ENCODE data around the gene NOPCHAP1. TPM values are rescaled to one million over a fixed set of nuclear protein-coding genes. Genes with fewer than 3 reads are reported as not detected.
"Not testable (repeated sequence)": the region's sequence is repeated elsewhere in the genome, so short reads cannot be mapped to it uniquely, and the experiment has no call there.

Gene NOPCHAP1
- polyA plus RNA-seq, 3 donors: 11.0 to 15.0 (median 12.3) TPM

- DNase-seq (ENCODE audit: low read depth in 3 of 3, low spot score in 2 of 3): no peak
Observed at GRCh38 chr12:104964167-104964855, 21.8 kb upstream of the NOPCHAP1 start.

DNA sequence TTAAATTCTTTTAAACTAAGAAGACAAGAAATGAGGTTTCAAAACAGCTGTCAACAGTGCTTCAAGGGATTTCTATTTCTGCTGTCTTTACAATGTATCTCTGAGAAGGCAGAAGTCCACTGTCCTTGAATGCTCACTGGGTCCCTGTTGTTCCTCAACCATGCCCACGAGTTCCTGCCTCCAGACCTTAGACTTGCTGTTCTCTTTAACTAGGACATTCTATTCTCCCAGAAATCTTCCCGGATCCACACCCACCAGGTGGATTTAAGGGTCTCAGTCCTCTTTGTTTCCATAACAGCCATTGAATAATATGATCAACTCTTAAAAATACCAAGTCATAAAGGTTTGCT is 21.3 kb upstream of the NOPCHAP1 start:
- DNase-seq (ENCODE audit: low read depth in 3 of 3, low spot score in 2 of 3): no peak

DNA sequence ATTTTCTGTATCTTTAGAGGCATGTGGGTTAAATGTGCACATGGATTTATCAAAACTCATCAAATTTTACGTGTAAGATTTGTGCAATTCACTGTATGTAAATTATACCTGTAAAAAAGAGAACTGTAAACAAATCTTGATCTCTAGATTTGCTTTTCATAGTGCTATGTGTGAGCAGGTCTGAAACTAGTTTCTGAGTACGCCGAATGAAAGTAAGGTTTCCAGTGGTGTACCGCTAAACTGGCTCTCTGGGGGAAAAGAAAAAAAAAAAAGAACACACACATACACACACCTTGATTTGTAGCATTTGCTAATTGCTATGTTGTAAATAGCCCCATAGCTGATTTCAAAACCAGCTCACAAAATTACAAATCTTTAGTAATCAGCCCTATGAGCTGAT is 19.4 kb upstream of the NOPCHAP1 start:
- DNase-seq (ENCODE audit: low read depth in 3 of 3, low spot score in 2 of 3): no peak

GRCh38 chr12:104969343-104969742 is 16.8 kb upstream of the NOPCHAP1 start:
- DNase-seq (ENCODE audit: low read depth in 3 of 3, low spot score in 2 of 3): no peak

- no peak for DNase-seq (ENCODE audit: low read depth in 3 of 3, low spot score in 2 of 3)
Observed at GRCh38 chr12:104971306-104971705, 14.8 kb upstream of the NOPCHAP1 start.

DNA sequence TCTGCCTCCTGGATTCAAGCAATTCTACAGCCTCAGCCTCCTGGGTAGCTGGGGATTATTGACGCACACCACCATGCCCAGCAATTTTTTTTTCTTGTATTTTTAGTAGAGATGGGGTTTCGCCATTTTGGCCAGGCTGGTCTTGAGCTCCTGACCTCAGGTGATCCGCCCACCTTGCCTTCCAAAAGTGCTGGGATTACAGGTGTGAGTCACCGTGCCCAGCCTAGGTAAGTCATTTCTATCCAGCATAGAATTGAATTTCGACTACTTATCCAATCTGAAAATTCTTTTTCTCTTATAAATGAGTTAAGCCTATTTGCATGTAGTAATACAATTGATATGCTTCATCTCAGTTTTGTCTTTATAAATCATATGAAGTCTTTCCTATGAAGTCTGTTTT is 12.9 kb upstream of the NOPCHAP1 start:
- DNase-seq (ENCODE audit: low read depth in 3 of 3, low spot score in 2 of 3): no peak

DNA sequence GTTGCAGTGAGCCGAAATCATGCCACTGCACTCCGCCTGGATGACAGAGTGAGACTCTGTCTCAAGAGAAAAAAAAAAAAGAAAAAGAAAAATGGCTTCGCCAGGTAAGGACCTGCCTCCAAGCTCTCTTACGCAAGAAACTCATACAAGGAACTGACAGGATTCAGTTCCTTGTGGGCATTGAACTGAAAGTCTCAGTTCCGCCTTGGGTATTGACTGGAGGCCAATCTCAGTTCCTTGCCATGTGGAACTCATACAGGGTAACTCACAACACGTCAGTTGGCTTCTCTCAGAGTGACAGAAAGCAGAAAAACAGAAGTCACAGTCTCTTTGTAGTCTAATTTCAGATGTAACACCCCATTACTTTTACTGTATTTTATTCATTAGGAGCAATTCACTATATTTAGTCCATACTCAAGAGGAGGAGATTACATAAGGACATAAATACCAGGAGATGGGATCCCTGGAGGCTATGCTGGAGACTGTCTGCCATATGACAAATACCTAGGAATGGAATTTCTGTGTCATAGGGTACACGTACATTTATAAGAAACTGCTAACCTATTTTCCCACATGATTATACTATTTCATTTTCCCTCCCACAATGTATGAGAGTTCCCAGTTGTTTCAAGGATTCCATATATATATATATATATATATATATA is 11.4 kb upstream of the NOPCHAP1 start:
- no peak for DNase-seq (ENCODE audit: low read depth in 3 of 3, low spot score in 2 of 3)

DNA sequence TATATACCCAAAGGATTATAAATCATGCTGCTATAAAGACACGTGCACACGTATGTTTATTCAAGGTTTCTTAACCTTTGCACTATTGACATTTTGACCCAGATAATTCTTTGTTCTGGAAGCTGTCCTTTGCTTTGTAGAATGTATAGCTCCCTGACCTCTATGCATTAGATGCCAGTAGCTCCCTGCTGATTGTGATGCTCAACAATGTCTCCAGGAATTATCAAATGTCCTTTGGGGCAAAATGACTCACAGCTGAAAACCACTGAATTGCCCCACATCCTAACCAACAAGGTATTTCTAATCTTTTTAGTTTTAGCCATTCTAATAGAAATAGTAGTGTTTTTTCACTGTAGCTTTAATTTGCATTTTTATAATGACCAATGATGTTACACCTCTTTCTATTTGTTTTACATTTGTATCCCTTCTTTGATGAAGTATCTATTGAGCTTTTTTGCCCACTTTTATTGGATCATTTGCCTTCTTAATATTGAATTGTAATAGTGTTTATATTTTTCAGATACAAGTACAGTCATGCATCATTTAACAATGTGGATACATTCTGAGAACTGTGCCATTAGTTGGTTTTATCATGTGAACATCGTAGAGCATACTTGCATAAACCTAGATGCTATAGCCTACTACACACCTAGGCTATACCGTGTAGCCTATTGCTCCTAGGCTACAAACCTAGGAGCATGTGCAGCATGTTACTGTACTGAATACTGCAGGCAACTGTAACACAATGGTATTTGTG is 10.4 kb upstream of the NOPCHAP1 start:
- no peak for DNase-seq (ENCODE audit: low read depth in 3 of 3, low spot score in 2 of 3)

DNA sequence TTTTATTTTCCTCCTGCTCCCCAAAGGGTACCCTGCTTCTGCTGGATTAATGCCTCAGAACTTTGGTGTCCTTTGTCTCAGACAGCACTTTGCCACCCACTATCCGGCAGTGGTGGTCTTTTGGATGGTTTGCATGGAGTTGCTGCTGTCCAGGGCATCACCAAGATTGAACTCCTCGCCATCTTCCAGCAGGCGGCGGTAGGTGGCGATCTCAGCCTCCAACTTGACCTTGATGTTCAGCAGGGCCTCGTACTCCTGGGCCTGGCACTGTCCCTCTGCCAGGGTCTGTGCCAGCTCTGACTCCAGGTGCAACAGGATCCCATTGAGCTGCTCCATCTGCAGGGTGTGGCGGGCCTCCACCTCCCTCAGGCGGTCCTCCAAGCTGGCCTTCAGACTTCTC is 9.4 kb upstream of the NOPCHAP1 start:
- no peak for DNase-seq (ENCODE audit: low read depth in 3 of 3, low spot score in 2 of 3)

- DNase-seq (ENCODE audit: low read depth in 3 of 3, low spot score in 2 of 3): not testable (repeated sequence)
Observed at GRCh38 chr12:104977688-104978087, 8.4 kb upstream of the NOPCHAP1 start.

DNA sequence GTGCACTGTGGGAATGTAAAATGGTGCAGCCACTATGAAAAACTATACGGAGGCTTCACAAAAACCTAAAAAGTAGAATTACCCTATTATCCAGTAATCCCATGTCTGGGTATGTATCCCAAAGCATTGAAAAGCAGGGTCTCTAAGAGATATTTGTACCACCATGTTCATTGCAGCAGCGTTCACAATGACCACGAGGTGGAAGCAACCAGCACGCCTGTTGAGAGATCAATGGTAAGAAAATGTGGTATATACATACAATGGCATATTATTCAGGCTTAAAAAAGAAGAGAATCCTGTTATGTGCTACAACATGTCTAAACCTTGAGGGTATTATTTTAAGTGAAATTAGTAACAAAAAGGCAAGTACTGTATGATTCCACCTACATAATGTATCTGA is 910 bp upstream of the NOPCHAP1 start:
- no peak for DNase-seq (ENCODE audit: low read depth in 3 of 3, low spot score in 2 of 3)

- DNase-seq (ENCODE audit: low read depth in 3 of 3, low spot score in 2 of 3): no peak
Observed at GRCh38 chr12:104990950-104991349, 4.8 kb downstream of the NOPCHAP1 start.

GRCh38 chr12:104991565-104992128 is 5.5 kb downstream of the NOPCHAP1 start:
- no peak for DNase-seq (ENCODE audit: low read depth in 3 of 3, low spot score in 2 of 3)

- no peak for DNase-seq (ENCODE audit: low read depth in 3 of 3, low spot score in 2 of 3)
Observed at GRCh38 chr12:104994336-104994735, 8.2 kb downstream of the NOPCHAP1 start.

DNA sequence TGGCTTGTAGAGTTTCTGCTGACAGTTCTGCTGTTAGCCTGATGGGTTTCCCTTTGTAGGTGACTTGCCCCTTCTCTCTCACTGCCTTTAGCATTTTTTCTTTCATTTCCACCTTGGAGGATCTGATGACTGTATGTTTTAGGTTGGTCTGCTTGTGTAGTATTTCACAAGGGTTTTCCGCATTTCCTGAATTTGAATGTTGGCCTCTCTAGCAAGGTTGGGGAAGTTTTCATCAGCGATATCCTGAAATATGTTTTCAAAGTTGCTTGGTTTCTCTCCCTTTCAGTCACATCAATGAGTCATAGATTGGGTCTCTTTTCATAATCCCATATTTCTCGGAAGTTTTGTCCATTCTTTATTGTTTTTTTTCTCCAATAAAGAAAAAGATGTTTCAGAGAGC is 11.4 kb downstream of the NOPCHAP1 start:
- DNase-seq (ENCODE audit: low read depth in 3 of 3, low spot score in 2 of 3): no peak

- DNase-seq (ENCODE audit: low read depth in 3 of 3, low spot score in 2 of 3): no peak
Observed at GRCh38 chr12:104998423-104999346, 12.6 kb downstream of the NOPCHAP1 start.

GRCh38 chr12:104999347-104999685 is 13.2 kb downstream of the NOPCHAP1 start:
- no peak for DNase-seq (ENCODE audit: low read depth in 3 of 3, low spot score in 2 of 3)

DNA sequence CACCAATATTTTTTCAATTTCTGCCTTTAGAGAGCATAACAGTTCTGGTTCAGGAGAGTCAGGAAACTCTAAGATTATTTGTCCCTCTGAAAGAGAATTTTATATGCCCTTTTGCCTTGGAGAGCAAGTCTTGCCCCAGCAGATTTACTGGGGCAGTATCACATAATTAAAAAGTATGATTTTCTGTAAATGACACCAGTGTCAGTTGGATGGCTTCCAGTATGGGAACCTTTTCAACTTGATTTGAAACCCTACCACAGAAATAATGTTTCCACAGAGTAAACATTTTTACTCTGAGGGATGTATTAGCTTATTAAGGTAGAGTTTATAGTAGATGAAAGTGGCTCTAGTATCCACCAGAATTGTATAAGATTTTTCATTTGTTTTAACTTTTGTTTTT is 15.4 kb downstream of the NOPCHAP1 start:
- no peak for DNase-seq (ENCODE audit: low read depth in 3 of 3, low spot score in 2 of 3)

GRCh38 chr12:105013892-105014291 is 27.8 kb downstream of the NOPCHAP1 start:
- no peak for DNase-seq (ENCODE audit: low read depth in 3 of 3, low spot score in 2 of 3)

GRCh38 chr12:105014603-105015002 is 28.5 kb downstream of the NOPCHAP1 start:
- no peak for DNase-seq (ENCODE audit: low read depth in 3 of 3, low spot score in 2 of 3)

GRCh38 chr12:105015543-105015942 is 29.4 kb downstream of the NOPCHAP1 start:
- no peak for DNase-seq (ENCODE audit: low read depth in 3 of 3, low spot score in 2 of 3)

Measured in right renal cortex interstitium (tissue), 3 donors.